CD4-positive, CD25-positive, alpha-beta regulatory T cell (primary cell): ENCODE data around the gene CCR5. TPM values are rescaled to one million over a fixed set of nuclear protein-coding genes. Genes with fewer than 3 reads are reported as not detected.

Source experiments
- ATAC-seq, 2 donors: fragments of 150-1000 bp; cut with Tn5 transposase; one replicate each; pipeline ENCODE4 v1.10.0; 2021; ENCODE audit warnings: low read depth in 2 of 2, moderate number of reproducible peaks in 2 of 2, moderate library complexity in 1 of 2
- DNase-seq, 3 donors: peaks; one replicate each; pipeline versions ENCODE4 v3.0.0 to v3.0.0-alpha.2; 2012 to 2022; ENCODE audit warnings: mixed read lengths in 1 of 3
- H3K27ac ChIP-seq: one replicate; pipeline ENCODE4 v1.7.0; 2013; ENCODE audit warnings: mild to moderate bottlenecking, low read length; ENCODE audit not compliant: insufficient read depth, poor library complexity, severe bottlenecking
- H3K27me3 ChIP-seq: one replicate; pipeline ENCODE4 v1.7.0; 2013; ENCODE audit warnings: low read length; ENCODE audit not compliant: control insufficient read depth, insufficient read depth
- H3K36me3 ChIP-seq: one replicate; pipeline ENCODE4 v1.7.0; 2013; ENCODE audit warnings: mild to moderate bottlenecking, low read length, moderate library complexity; ENCODE audit not compliant: control insufficient read depth, insufficient read depth
- H3K4me1 ChIP-seq: 2 replicates; pipeline ENCODE4 v1.7.0; 2013; ENCODE audit warnings: mild to moderate bottlenecking, low read length; ENCODE audit not compliant: insufficient read depth, control insufficient read depth, poor library complexity, severe bottlenecking
- H3K4me3 ChIP-seq: one replicate; pipeline ENCODE4 v1.7.0; 2013; ENCODE audit warnings: low read depth, mild to moderate bottlenecking, low read length, moderate library complexity
- H3K9me3 ChIP-seq, 2 experiments: 1 replicate in 1 of 2; 2 replicates in 1 of 2; pipeline ENCODE4 v1.7.0; 2013; ENCODE audit warnings: low read length in 2 of 2, mild to moderate bottlenecking in 1 of 2, moderate library complexity in 1 of 2; ENCODE audit not compliant: control insufficient read depth in 2 of 2
- H3K27ac Mint-ChIP-seq, 3 donors: one replicate each; pipeline ENCODE4 v1.8.0; 2020 to 2022; ENCODE audit warnings: mild to moderate bottlenecking in 3 of 3, mixed read lengths in 3 of 3, moderate library complexity in 2 of 3
- H3K27me3 Mint-ChIP-seq: one replicate; pipeline ENCODE4 v1.8.0; 2022; ENCODE audit warnings: mild to moderate bottlenecking, mixed read lengths
- H3K36me3 Mint-ChIP-seq: one replicate; pipeline ENCODE4 v1.8.0; 2020; ENCODE audit warnings: mixed read lengths
- H3K4me1 Mint-ChIP-seq, 4 donors: one replicate each; pipeline ENCODE4 v1.8.0; 2020 to 2022; ENCODE audit warnings: mixed read lengths in 4 of 4, mild to moderate bottlenecking in 1 of 4
- H3K4me3 Mint-ChIP-seq, 4 donors: one replicate each; pipeline ENCODE4 v1.8.0; 2020 to 2022; ENCODE audit warnings: mild to moderate bottlenecking in 4 of 4, mixed read lengths in 4 of 4, moderate library complexity in 3 of 4
- H3K9me3 Mint-ChIP-seq, 7 donors: one replicate each; pipeline ENCODE4 v1.8.0; 2020 to 2022; ENCODE audit warnings: mixed read lengths in 7 of 7, mild to moderate bottlenecking in 3 of 7, moderate library complexity in 2 of 7
- polyA plus RNA-seq, 4 donors: library from polyadenylated mRNA; unstranded; fragments of 300-500 nt; fragmentation: Illumina TruSeq; gene quantifications; one replicate each; pipeline ENCODE4 v1.2.3, GENCODE V29; 2021
- total RNA-seq: library from RNA; stranded (reverse); gene quantifications from one replicate; pipeline ENCODE4 v1.2.3, GENCODE V29; 2022

The CCR5 gene
- total and polyA plus RNA-seq, 5 donors from 2014 or later: 10.9 to 18.6 (median 15.8) TPM

DNA sequence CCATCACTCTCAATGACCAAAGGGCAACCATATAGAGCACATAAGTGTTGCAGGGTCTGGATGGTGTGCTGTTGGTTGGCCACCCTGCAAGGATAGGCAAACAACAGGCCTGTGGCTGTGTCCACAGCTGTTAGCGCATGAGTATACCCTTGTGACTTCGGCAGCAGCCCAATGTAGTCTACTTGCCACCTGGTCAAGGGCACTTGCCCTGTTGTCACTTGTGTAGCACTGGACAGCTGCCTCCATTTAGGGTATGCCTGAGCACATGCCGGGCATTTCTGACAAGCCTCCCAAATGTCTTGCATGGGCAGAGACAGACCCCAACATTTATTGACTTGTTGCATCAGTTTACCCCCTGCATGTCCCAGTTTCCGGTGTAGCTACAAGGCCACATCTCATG is 49.1 kb downstream of the CCR5 start:
- H3K4me3 ChIP-seq: no peak overlapping the region
- H3K4me1 ChIP-seq: no peaks in the 10 kb centered on the region
- no peaks in the 10 kb centered on the region for H3K36me3 ChIP-seq
- no peak overlapping the region for H3K27ac Mint-ChIP-seq
- no peaks in the 10 kb centered on the region for H3K36me3 Mint-ChIP-seq
- DNase-seq (no peak), ATAC-seq (no peak)
- no peaks in the 10 kb centered on the region for H3K4me1 Mint-ChIP-seq
- no peaks in the 10 kb centered on the region for H3K9me3 ChIP-seq
- no peaks in the 10 kb centered on the region for H3K9me3 Mint-ChIP-seq
- no peaks in the 10 kb centered on the region for H3K27me3 Mint-ChIP-seq
- H3K27me3 ChIP-seq: no peaks in the 10 kb centered on the region
- H3K4me3 Mint-ChIP-seq: no peak overlapping the region
- H3K27ac ChIP-seq: no peak overlapping the region

GRCh38 chr3:46420931-46421330 is 50.2 kb downstream of the CCR5 start:
- Mint-ChIP-seq H3K4me1 (no peaks in the 10 kb centered on the region), H3K4me3 (no peak overlapping the region), H3K9me3 (no peaks in the 10 kb centered on the region), H3K36me3 (no peaks in the 10 kb centered on the region), H3K27ac (no peak overlapping the region), H3K27me3 (no peaks in the 10 kb centered on the region)
- no peaks in the 10 kb centered on the region for H3K9me3 ChIP-seq
- DNase-seq (no peak), ATAC-seq (no peak)
- H3K36me3 ChIP-seq: no peaks in the 10 kb centered on the region
- no peak overlapping the region for H3K4me3 ChIP-seq
- H3K27me3 ChIP-seq: no peaks in the 10 kb centered on the region
- no peak overlapping the region for H3K27ac ChIP-seq
- H3K4me1 ChIP-seq: no peaks in the 10 kb centered on the region

DNA sequence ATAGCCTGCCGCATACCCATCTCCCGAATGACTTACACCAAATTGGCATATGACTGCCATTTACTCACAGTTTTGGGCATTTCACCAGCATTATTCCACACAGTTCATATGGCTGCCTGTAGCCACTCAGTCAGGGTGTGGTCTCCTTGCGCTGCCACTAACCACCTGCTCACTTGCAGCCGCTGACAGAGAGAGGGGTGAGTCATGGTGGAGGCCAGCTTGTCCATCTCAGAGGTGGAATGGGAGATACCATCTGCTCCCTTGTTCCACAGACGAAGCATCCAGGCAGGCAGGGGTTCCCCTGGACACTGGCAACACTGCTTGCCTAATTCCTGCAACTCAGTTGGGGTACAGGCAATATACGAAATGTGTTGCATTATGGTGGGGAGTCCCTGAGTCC is 51.9 kb downstream of the CCR5 start:
- ATAC-seq (no peak), DNase-seq (no peak)
- Histone ChIP-seq H3K27me3 (no peaks in the 10 kb centered on the region), H3K9me3 (no peaks in the 10 kb centered on the region), H3K27ac (no peak overlapping the region), H3K4me1 (no peaks in the 10 kb centered on the region), H3K36me3 (no peaks in the 10 kb centered on the region), H3K4me3 (no peak overlapping the region)
- H3K4me3 Mint-ChIP-seq: no peak overlapping the region
- H3K4me1 Mint-ChIP-seq: peaks cover 0 to 3% (median 1%) of the 10 kb centered on the region in 4 donors
- H3K27ac Mint-ChIP-seq: no peak overlapping the region
- H3K27me3 Mint-ChIP-seq: no peaks in the 10 kb centered on the region
- H3K9me3 Mint-ChIP-seq: no peaks in the 10 kb centered on the region
- no peaks in the 10 kb centered on the region for H3K36me3 Mint-ChIP-seq

DNA sequence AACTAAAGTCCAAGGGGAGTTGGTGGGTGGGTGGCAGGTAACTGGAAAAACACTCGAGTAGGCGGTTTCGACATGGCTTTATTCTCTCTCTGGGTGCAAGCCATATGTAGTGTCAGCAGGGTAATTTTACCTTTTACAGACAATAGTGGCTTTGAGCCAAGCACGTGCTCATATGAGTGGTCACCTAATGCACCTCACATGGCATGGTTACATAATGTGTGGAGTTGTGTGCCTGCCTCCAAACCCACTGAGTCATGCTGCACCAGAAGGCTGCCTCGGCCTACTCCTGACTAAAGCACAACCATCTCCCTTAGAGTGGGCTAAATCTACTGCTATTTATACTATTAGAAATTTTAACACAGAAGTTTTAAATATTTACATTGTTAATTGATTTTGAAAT is 52.8 kb downstream of the CCR5 start:
- no peaks in the 10 kb centered on the region for H3K27me3 ChIP-seq
- no peak overlapping the region for H3K27ac ChIP-seq
- H3K4me1 ChIP-seq: no peaks in the 10 kb centered on the region
- Mint-ChIP-seq H3K27ac (peak overlapping the region in 1 of 3 donors; percentile 20), H3K4me3 (no peak overlapping the region), H3K27me3 (no peaks in the 10 kb centered on the region), H3K36me3 (no peaks in the 10 kb centered on the region), H3K9me3 (no peaks in the 10 kb centered on the region), H3K4me1 (peaks cover 0 to 3% (median 1%) of the 10 kb centered on the region in 4 donors)
- no peaks in the 10 kb centered on the region for H3K9me3 ChIP-seq
- no peaks in the 10 kb centered on the region for H3K36me3 ChIP-seq
- H3K4me3 ChIP-seq: no peak overlapping the region
- ATAC-seq: no peak
- DNase-seq: no peak

Other genes with a start within 250 kb of the CCR5 start
- gene CCR1, start 162.6 kb upstream of the CCR5 start, total RNA-seq: 0.17 TPM
- gene CCR1, start 162.6 kb upstream of the CCR5 start, polyA plus RNA-seq: 1 to 10 TPM in 1 of 4 donors, under 1 TPM in 2, not detected in 1; 0.11 to 1.0 (median 0.33) TPM
- 6.0 TPM for gene CCR3, start 128.5 kb upstream of the CCR5 start, total RNA-seq
- 10 to 100 TPM; 14.4 to 43.9 (median 17.0) TPM for gene CCR3, start 128.5 kb upstream of the CCR5 start, polyA plus RNA-seq
- 9.5 TPM for gene CCR2, start 16.8 kb upstream of the CCR5 start, total RNA-seq
- 10 to 100 TPM; 14.4 to 25.6 (median 16.5) TPM for gene CCR2, start 16.8 kb upstream of the CCR5 start, polyA plus RNA-seq
- 10.6 TPM for gene CCRL2, start 36.3 kb downstream of the CCR5 start, total RNA-seq
- gene CCRL2, start 36.3 kb downstream of the CCR5 start, polyA plus RNA-seq: 1 to 10 TPM; 1.4 to 2.2 (median 1.9) TPM
- not detected for gene LTF, start 94.0 kb downstream of the CCR5 start, total RNA-seq
- gene LTF, start 94.0 kb downstream of the CCR5 start, polyA plus RNA-seq: not detected
- gene RTP3, start 127.0 kb downstream of the CCR5 start, total RNA-seq: not detected
- gene RTP3, start 127.0 kb downstream of the CCR5 start, polyA plus RNA-seq: not detected
- 2.4 TPM for gene LRRC2, start 195.4 kb downstream of the CCR5 start, total RNA-seq
- 1 to 10 TPM; 1.2 to 3.8 (median 2.2) TPM for gene LRRC2, start 195.4 kb downstream of the CCR5 start, polyA plus RNA-seq
- not detected for gene FAM240A, start 241.6 kb downstream of the CCR5 start, total RNA-seq
- gene FAM240A, start 241.6 kb downstream of the CCR5 start, polyA plus RNA-seq: not detected